Uterus (tissue), 4 donors: ENCODE results near the gene RASA3. TPM values are rescaled to one million over a fixed set of nuclear protein-coding genes. Genes with fewer than 3 reads are reported as not detected.

ENCODE experiments used
- DNase-seq, 2 donors: peaks; one replicate each; pipeline ENCODE4 v3.0.0-alpha.2; 2019 to 2020
- H3K27ac ChIP-seq, 2 donors: fragments of 200-600 bp; sonication (generic); 1 replicate in 1 of 2; 2 replicates in 1 of 2; pipeline ENCODE4 v1.5.1; 2016 to 2018
- H3K27me3 ChIP-seq, 2 donors: fragments of 200-600 bp; sonication (generic); one replicate each; pipeline ENCODE4 v1.5.1; 2018 to 2019; ENCODE audit warnings: control low read depth in 1 of 2
- H3K36me3 ChIP-seq, 2 donors: fragments of 200-600 bp; sonication (generic); one replicate each; pipeline ENCODE4 v1.5.1; 2019; ENCODE audit warnings: control low read depth in 1 of 2
- H3K4me1 ChIP-seq, 2 donors: fragments of 200-600 bp; sonication (generic); one replicate each; pipeline ENCODE4 v1.5.1; 2018 to 2019; ENCODE audit warnings: control low read depth in 1 of 2
- H3K4me3 ChIP-seq, 2 donors: fragments of 200-600 bp; sonication (generic); 1 replicate in 1 of 2; 2 replicates in 1 of 2; pipeline ENCODE4 v1.5.1; 2018 to 2019; ENCODE audit warnings: mild to moderate bottlenecking in 1 of 2
- H3K9me3 ChIP-seq, 2 donors: fragments of 200-600 bp; sonication (generic); one replicate each; pipeline ENCODE4 v1.5.1; 2019; ENCODE audit warnings: control low read depth in 1 of 2
- CTCF ChIP-seq, 4 experiments: fragments of 200-600 bp in 2 of 4; fragments of 450-650 bp in 2 of 4; sonication (generic) in 2 of 4; IDR thresholded peaks; one replicate each; pipeline ENCODE4 v1.5.1; 2016 to 2019; ENCODE audit warnings: antibody characterized with exemption in 4 of 4, mild to moderate bottlenecking in 2 of 4, moderate library complexity in 1 of 4
- POLR2A ChIP-seq, 2 donors: fragments of 450-650 bp; IDR thresholded peaks; one replicate each; pipeline ENCODE4 v1.6.1; 2016; ENCODE audit warnings: antibody characterized with exemption in 2 of 2, mild to moderate bottlenecking in 1 of 2, moderate library complexity in 1 of 2
- intact Hi-C: fragments of 100-400 bp; cut with DNase I; formaldehyde crosslinking; loops from one replicate; pipeline ENCODE4 v1.15.1; 2023; ENCODE audit warnings: low total_unique reads
- total RNA-seq, 4 donors: library from RNA; depleted of rRNA in 3 of 4; stranded (reverse); fragments of >200 nt in 3 of 4; gene quantifications; one replicate each; pipeline versions ENCODE4 v1.1.0 to v1.2.4, GENCODE V29; 2014 to 2023
- donor health status: DM: yes; HTN: yes; CAD: no.

The RASA3 gene
- total RNA-seq, 4 donors from 2014 or later, result 8.5 to 31.6 (median 17.2) TPM

DNA sequence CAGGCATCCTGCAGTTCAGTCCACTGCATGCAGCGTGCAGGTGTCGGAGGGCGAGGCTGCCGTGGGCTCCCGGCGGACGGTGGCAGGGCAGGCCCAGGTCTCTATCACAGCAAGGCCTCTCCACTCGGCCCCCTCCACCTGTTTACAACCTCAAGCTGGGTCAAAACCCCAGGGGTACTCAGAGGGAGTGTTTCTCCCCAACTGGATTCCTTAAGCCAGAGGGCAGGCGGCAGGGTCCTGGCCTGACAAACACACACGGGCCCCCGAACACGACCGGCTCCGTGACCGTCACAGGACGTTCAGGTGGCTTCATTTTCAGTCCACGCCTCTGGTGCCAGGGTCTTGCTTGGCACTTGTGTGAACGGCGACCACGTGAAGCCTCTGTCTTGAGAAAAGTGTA, 23.5 kb downstream of the RASA3 start:
- Histone ChIP-seq H3K27ac (no peak overlapping the region), H3K36me3 (no peaks in the 10 kb centered on the region), H3K27me3 (no peaks in the 10 kb centered on the region), H3K9me3 (no peaks in the 10 kb centered on the region), H3K4me3 (no peak overlapping the region), H3K4me1 (no peaks in the 10 kb centered on the region)
- no peak for TF ChIP-seq POLR2A (IDR thresholded peaks at IDR 0.05)
- no peak for TF ChIP-seq CTCF (IDR thresholded peaks at IDR 0.05)
- peak; percentile 9 to 10 for DNase-seq
- intact Hi-C loops, result no loop called here

DNA sequence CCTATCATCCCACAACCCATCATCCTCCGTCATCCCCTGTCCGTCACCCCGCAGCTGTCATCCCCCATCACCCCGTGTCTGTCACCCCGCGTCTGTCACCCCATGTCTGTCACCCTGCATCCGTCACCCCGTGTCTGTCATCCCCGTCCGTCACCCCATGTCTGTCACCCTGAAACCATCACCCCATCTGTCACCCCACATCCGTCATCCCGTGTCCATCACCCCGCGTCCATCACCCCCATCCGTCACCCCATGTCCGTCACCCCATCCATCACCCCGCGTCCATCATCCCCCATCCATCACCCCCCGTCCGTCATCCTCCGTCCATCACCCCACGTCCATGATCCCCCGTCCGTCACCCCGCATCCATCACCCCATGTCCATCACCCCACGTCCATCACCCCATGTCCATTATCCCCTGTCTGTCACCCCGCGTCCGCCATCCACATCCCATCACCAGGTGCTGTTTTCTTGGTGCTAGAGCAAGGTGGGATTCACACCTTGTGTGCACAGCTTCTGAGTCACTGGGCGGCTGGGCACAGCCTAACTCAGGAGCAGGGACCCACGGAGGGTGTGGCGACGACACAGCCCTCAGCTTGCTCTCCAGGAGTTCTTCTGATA, 24.2 kb downstream of the RASA3 start:
- intact Hi-C loops, result no loop called here
- no peaks in the 10 kb centered on the region for H3K9me3 ChIP-seq
- H3K4me1 ChIP-seq, result no peaks in the 10 kb centered on the region
- no peak overlapping the region for H3K27ac ChIP-seq
- no peak overlapping the region for H3K4me3 ChIP-seq
- H3K36me3 ChIP-seq, result no peaks in the 10 kb centered on the region
- no peaks in the 10 kb centered on the region for H3K27me3 ChIP-seq
- peak; percentile 13 to 15 for DNase-seq
- TF ChIP-seq POLR2A (IDR thresholded peaks at IDR 0.05) (no peak), CTCF (IDR thresholded peaks at IDR 0.05) (no peak)

GRCh38 chr13:114107686-114108081, 24.7 kb downstream of the RASA3 start:
- no peaks in the 10 kb centered on the region for H3K27me3 ChIP-seq
- peak; percentile 12 to 13 for DNase-seq
- intact Hi-C loops, result no loop called here
- H3K4me3 ChIP-seq, result no peak overlapping the region
- no peaks in the 10 kb centered on the region for H3K36me3 ChIP-seq
- no peak overlapping the region for H3K27ac ChIP-seq
- no peaks in the 10 kb centered on the region for H3K9me3 ChIP-seq
- no peaks in the 10 kb centered on the region for H3K4me1 ChIP-seq
- TF ChIP-seq POLR2A (IDR thresholded peaks at IDR 0.05) (no peak), CTCF (IDR thresholded peaks at IDR 0.05) (no peak)

DNA sequence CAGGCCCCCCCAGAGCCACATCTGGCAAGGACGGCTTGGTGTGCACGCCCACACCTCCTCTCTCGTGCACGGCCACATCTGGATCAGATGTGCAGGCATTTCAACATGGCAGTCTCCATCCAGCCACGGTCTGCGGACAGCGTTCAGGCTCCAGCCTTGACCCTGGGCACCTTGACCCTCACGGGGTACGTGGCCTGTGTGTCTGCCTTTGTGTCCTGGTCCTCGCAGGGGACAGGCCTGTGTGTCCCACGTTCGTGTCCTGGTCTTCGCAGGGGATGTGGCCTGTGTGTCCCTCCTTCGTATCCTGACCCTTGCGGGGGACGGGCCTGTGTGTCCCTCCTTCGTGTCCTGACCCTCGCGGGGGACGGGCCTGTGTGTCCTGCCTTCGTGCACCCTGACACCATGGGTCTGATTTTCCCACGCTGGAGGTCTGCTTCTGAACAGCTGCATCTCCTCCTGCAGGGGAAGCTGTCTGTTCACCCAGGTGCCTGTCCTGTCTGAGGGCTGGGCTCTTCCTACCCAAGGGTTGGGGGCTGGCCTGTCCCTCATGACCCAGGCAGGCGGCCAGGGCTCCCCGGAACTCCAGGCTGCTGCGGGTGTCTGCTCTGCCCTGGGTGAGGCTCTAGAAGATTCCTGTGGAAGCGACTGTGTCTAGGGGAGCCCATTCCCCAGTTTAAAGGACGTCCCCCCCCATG, 25.3 kb downstream of the RASA3 start:
- peak; percentile 13 for DNase-seq
- Histone ChIP-seq H3K27ac (no peak overlapping the region), H3K9me3 (no peaks in the 10 kb centered on the region), H3K4me1 (no peaks in the 10 kb centered on the region), H3K36me3 (no peaks in the 10 kb centered on the region), H3K4me3 (no peak overlapping the region), H3K27me3 (no peaks in the 10 kb centered on the region)
- intact Hi-C loops, result no loop called here
- TF ChIP-seq POLR2A (IDR thresholded peaks at IDR 0.05) (no peak), CTCF (IDR thresholded peaks at IDR 0.05) (no peak)

DNA sequence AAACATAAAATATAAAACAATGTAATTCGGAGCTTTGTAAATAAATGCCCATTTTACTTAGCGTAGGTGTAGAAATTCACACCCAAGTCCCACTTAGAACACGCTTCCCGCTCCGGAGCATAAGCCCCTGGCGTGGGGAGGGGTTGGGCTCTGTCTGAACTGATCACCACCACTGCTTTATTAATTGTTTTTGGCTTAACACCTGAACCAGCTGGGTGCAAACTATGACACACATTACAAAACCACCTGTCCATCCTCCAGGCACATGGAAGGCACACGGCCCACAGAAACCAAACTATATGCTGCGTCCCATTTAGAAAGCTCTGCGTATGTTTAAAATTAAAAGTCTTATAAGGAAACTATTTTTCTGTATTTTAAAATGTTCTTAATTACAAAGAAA, 25.9 kb downstream of the RASA3 start:
- intact Hi-C loops, result no loop called here
- DNase-seq, result no peak
- Histone ChIP-seq H3K27ac (no peak overlapping the region), H3K4me1 (no peaks in the 10 kb centered on the region), H3K9me3 (no peaks in the 10 kb centered on the region), H3K4me3 (no peak overlapping the region), H3K27me3 (no peaks in the 10 kb centered on the region), H3K36me3 (no peaks in the 10 kb centered on the region)
- TF ChIP-seq POLR2A (IDR thresholded peaks at IDR 0.05) (no peak), CTCF (IDR thresholded peaks at IDR 0.05) (no peak)
